GM12878 (cell line): ENCODE results near the gene LPIN3. TPM values are rescaled to one million over a fixed set of nuclear protein-coding genes. Genes with fewer than 3 reads are reported as not detected.

Experiments
- ATAC-seq: fragments of 200-7000 bp; cut with Tn5 transposase; 3 replicates; pipeline ENCODE4 v1.9.1; 2020; ENCODE audit warnings: mild to moderate bottlenecking, moderate library complexity
- BruUV-seq: library from RNA; stranded (reverse); fragments of 400-500 nt; replicated peaks from 2 replicates; lab custom pipeline; 2021; lab: Mats Ljungman, UMichigan
- CTCF ChIA-PET: fragments of 300-600 bp; sonication (Branson Sonifier 250); formaldehyde crosslinking; extraction: SDS; loops from one replicate; lab custom pipeline; 2021; ENCODE audit warnings: inconsistent platforms; lab: Yijun Ruan, JAX
- POLR2A ChIA-PET: fragments of 350-600 bp; formaldehyde crosslinking; extraction: SDS; loops from one replicate; lab custom pipeline; 2021; ENCODE audit warnings: inconsistent platforms; lab: Charles Lee
- RAD21 ChIA-PET: fragments of 300-600 bp; sonication (Branson Sonifier 250); formaldehyde crosslinking; loops from one replicate; lab custom pipeline; 2023; ENCODE audit warnings: antibody characterized with exemption; ENCODE audit not compliant: unreplicated experiment; lab: Charles Lee
- SMC1A ChIA-PET: fragments of 300-600 bp; sonication (Branson Sonifier 250); formaldehyde crosslinking; loops from one replicate; lab custom pipeline; 2023; ENCODE audit not compliant: unreplicated experiment, uncharacterized antibody; lab: Charles Lee
- DNase-seq: peaks from one replicate; pipeline ENCODE4 v3.0.0-alpha.2; 2011; ENCODE audit warnings: low read depth, low spot score
- FAIRE-seq: peaks from 3 replicates; lab custom pipeline; 2011; peaks lifted over from hg19 to GRCh38; lab: Jason Lieb, UNC
- H2AFZ ChIP-seq: 2 replicates; pipeline ENCODE4 v1.6.0; 2011; ENCODE audit warnings: low read depth, low read length, control low read depth; ENCODE audit not compliant: control insufficient read depth
- H3K27ac ChIP-seq: 2 replicates; pipeline ENCODE4 v1.5.1; 2011; ENCODE audit warnings: control low read depth; ENCODE audit not compliant: control insufficient read depth, insufficient read depth
- H3K27me3 ChIP-seq, 2 experiments: replicated peaks in 1 of 2; 2 replicates each; pipeline versions ENCODE4 v1.6.0 to v1.6.1; 2011; ENCODE audit warnings: low read length in 1 of 2; ENCODE audit not compliant: control insufficient read depth in 2 of 2, insufficient read depth in 2 of 2
- H3K36me3 ChIP-seq, 2 experiments: 2 replicates each; pipeline ENCODE4 v1.5.1; 2011; ENCODE audit warnings: low read length in 1 of 2; ENCODE audit not compliant: control insufficient read depth in 2 of 2, insufficient read depth in 2 of 2
- H3K4me1 ChIP-seq: 2 replicates; pipeline ENCODE4 v1.6.1; 2011; ENCODE audit warnings: mild to moderate bottlenecking, low read length, moderate library complexity, mixed read lengths; ENCODE audit not compliant: control insufficient read depth, insufficient read depth
- H3K4me2 ChIP-seq: 2 replicates; pipeline ENCODE4 v1.6.0; 2011; ENCODE audit warnings: control low read depth; ENCODE audit not compliant: control insufficient read depth, insufficient read depth
- H3K4me3 ChIP-seq: fragments of 200-600 bp; sonication (generic); 2 replicates; pipeline ENCODE4 v1.5.1; 2016
- H3K79me2 ChIP-seq: 2 replicates; pipeline ENCODE4 v1.6.0; 2011; ENCODE audit warnings: low read length; ENCODE audit not compliant: control insufficient read depth, insufficient read depth
- H3K9ac ChIP-seq: 2 replicates; pipeline ENCODE4 v1.8.0; 2011; ENCODE audit warnings: low read length, control low read depth, mixed read lengths; ENCODE audit not compliant: control insufficient read depth, insufficient read depth
- H3K9me3 ChIP-seq: replicated peaks from 3 replicates; pipeline ENCODE4 v1.5.1; 2011; ENCODE audit warnings: mild to moderate bottlenecking, low read length; ENCODE audit not compliant: control insufficient read depth, insufficient read depth
- H4K20me1 ChIP-seq: 2 replicates; pipeline ENCODE4 v1.6.0; 2011; ENCODE audit not compliant: control insufficient read depth, insufficient read depth
- CEBPB ChIP-seq, 2 experiments: fragments of 150-350 bp in 1 of 2; IDR thresholded peaks; 2 replicates each; pipeline ENCODE4 v1.6.1; 2012 to 2014; ENCODE audit warnings: low read depth in 2 of 2, low read length in 2 of 2, borderline replicate concordance in 1 of 2, inconsistent platforms in 1 of 2
- CHD2 ChIP-seq: IDR thresholded peaks from 2 replicates; pipeline ENCODE4 v1.6.1; 2011; ENCODE audit warnings: low read depth, low read length, improper control_type of control experiment, borderline replicate concordance
- EED ChIP-seq: sonication (generic); IDR thresholded peaks from 2 replicates; pipeline ENCODE4 v1.6.1; 2016; ENCODE audit warnings: antibody characterized with exemption, low read depth
- EGR1 ChIP-seq, 2 experiments: IDR thresholded peaks; 1 replicate in 1 of 2; 2 replicates in 1 of 2; pipeline ENCODE4 v1.6.1; 2011 to 2012; ENCODE audit warnings: low read depth in 2 of 2, low read length in 2 of 2, borderline replicate concordance in 1 of 2, mild to moderate bottlenecking in 1 of 2, moderate library complexity in 1 of 2
- ESRRA ChIP-seq: IDR thresholded peaks from 2 replicates; pipeline ENCODE4 v1.6.1; 2012; ENCODE audit warnings: mild to moderate bottlenecking, low read length, improper control_type of control experiment
- FOXK2 ChIP-seq: fragments of 450-650 bp; IDR thresholded peaks from 2 replicates; pipeline ENCODE4 v1.6.1; 2017; ENCODE audit warnings: mild to moderate bottlenecking, moderate library complexity
- FOXM1 ChIP-seq: IDR thresholded peaks from 2 replicates; pipeline ENCODE4 v1.6.1; 2012; ENCODE audit warnings: low read depth, mild to moderate bottlenecking, inconsistent platforms, low read length, moderate library complexity
- JUNB ChIP-seq: IDR thresholded peaks from 2 replicates; pipeline ENCODE4 v1.6.1; 2016; ENCODE audit warnings: antibody characterized with exemption, mild to moderate bottlenecking
- KAT2A ChIP-seq: conservative IDR thresholded peaks from 2 replicates; pipeline ENCODE4 v1.6.1; 2011; ENCODE audit warnings: low read depth, low read length; ENCODE audit not compliant: control insufficient read depth
- WRNIP1 ChIP-seq: IDR thresholded peaks from 2 replicates; pipeline ENCODE4 v1.6.1; 2011; ENCODE audit warnings: low read depth, low read length, improper control_type of control experiment, borderline replicate concordance
- YY1 ChIP-seq: IDR thresholded peaks from 2 replicates; pipeline ENCODE4 v1.6.1; 2011; ENCODE audit warnings: low read depth, mild to moderate bottlenecking, low read length
- ZNF207 ChIP-seq: fragments of 450-650 bp; IDR thresholded peaks from 2 replicates; pipeline ENCODE4 v1.6.1; 2014; ENCODE audit warnings: antibody characterized with exemption, mild to moderate bottlenecking, borderline replicate concordance
- WGBS: methylation state at CpG from one replicate; pipeline ENCODE4 v1.1.6; 2016; ENCODE audit warnings: low lambda C conversion rate; ENCODE audit not compliant: insufficient replicate concordance, insufficient coverage; ENCODE audit errors: missing lambda C conversion rate; 5-methylcytosine and 5-hydroxymethylcytosine counted together
- in situ Hi-C: fragments of 300-500 bp; cut with MboI; formaldehyde crosslinking; loops from 9 replicates; pipeline ENCODE4 v1.14.3; 2018; ENCODE audit warnings: mixed read lengths
- intact Hi-C: fragments of 100-400 bp; cut with micrococcal nuclease; formaldehyde crosslinking; loops from one replicate; pipeline ENCODE4 v1.14.2; 2022; ENCODE audit not compliant: unreplicated experiment
- polyA plus RNA-seq, 11 experiments: library from polyadenylated mRNA; depleted of rRNA in 4 of 11; unstranded in 6 of 11; stranded (reverse) in 5 of 11; fragments of >200 nt; fragmentation: Nextera tagmentation in 4 of 11; fragmentation: Illumina TruSeq in 1 of 11; extraction: Ambion mirVana in 4 of 11; extraction: Trizol in 1 of 11; gene quantifications; 1 replicate in 1 of 11; 2 replicates in 10 of 11; pipeline versions ENCODE4 v1.2.1 to v1.2.3, GENCODE V29; 2011 to 2016; ENCODE audit warnings: inconsistent platforms in 2 of 11, missing spikeins in 2 of 11, low read depth in 1 of 11
- total RNA-seq, 4 experiments: library from RNA; depleted of rRNA in 3 of 4; stranded (reverse); fragments of >200 nt in 3 of 4; fragmentation: Illumina TruSeq in 1 of 4; extraction: Trizol in 1 of 4; gene quantifications; 2 replicates each; pipeline versions ENCODE4 v1.2.1 to v1.2.3, GENCODE V29; 2013 to 2021
- TF ChIP-seq, protein P1 (sequence below): IDR thresholded peaks from 2 replicates; pipeline ENCODE4 v1.6.1; 2011; ENCODE audit warnings: low read depth, mild to moderate bottlenecking, low read length, moderate library complexity, borderline replicate concordance; ENCODE audit errors: extremely low read depth
- TF ChIP-seq, protein P2 (sequence below): fragments of 450-650 bp; formaldehyde crosslinking; IDR thresholded peaks from 2 replicates; pipeline ENCODE4 v1.4.0; 2020; ENCODE audit warnings: mild to moderate bottlenecking, moderate library complexity
- TF ChIP-seq, protein P3 (sequence below): fragments of 450-650 bp; IDR thresholded peaks from 2 replicates; pipeline ENCODE4 v1.6.1; 2014; ENCODE audit warnings: mild to moderate bottlenecking

LPIN3 gene
- total and polyA plus RNA-seq, 10 of the 15 experiments (the other 5 are each of a cell fraction or from before 2014, with no cell fraction given) = 0.13 to 1.3 (median 0.51) TPM

DNA sequence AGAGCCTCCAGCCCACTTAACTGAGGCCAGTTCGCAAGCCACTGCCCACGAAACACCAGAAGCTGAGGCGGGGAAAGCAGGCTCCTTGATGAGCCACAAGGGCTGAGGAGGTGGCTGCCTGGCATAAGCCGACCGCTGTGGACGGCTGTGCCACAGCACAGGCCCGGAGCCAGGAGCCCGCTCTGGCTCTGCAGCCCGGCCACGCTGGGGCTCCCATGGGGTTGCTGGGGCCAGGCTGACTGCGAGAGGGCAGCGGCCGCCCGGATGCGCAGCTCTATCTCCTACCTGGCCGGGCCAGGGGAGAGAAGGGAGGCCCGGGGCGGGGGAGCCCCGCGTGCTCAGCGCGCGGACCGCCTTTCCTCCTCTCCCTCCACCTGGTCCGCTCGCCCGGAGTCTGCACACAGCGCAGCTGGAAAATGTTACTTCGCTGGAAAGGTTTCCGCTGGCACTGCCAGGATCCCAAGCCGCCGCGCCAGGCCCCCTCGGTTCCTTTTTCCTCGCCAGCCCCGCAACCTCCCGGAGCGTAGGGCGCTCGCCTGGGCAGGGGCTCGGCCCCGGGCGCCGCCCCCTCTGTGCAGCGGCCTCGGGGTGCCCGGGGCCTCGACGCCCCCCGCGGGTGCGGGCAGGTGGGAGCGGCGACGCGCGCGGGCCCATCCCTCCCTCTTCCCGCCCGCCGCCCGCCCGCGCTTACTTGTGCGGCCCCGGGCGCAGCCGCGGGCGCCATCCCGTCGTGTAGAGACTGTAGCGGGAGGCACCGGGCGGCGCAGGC, 25.3 kb downstream of the LPIN3 start:
- ATAC-seq = no peak
- SMC1A ChIA-PET = no interaction called here
- in situ Hi-C loops = no loop called here
- peaks cover 14% of the 10 kb centered on the region for H3K4me1 ChIP-seq
- no peak overlapping the region for H3K4me3 ChIP-seq
- POLR2A ChIA-PET = no interaction called here
- no TSS peak for BruUV-seq
- H3K27ac ChIP-seq = no peak overlapping the region
- no peak for FAIRE-seq
- H3K9me3 ChIP-seq = no peaks in the 10 kb centered on the region
- RAD21 ChIA-PET = no interaction called here
- no peaks in the 10 kb centered on the region for H3K36me3 ChIP-seq
- H4K20me1 ChIP-seq = no peaks in the 10 kb centered on the region
- H3K9ac ChIP-seq = no peak overlapping the region
- H2AFZ ChIP-seq = no peak overlapping the region
- no peak for DNase-seq
- peaks cover 0 to 15% of the 10 kb centered on the region in 2 experiments for H3K27me3 ChIP-seq
- intact Hi-C loops = no loop called here
- H3K4me2 ChIP-seq = no peak overlapping the region
- CTCF ChIA-PET = no interaction called here
- WGBS = 31% methylated on average over 70 of the region's 76 CpGs
- no peaks in the 10 kb centered on the region for H3K79me2 ChIP-seq
- TF ChIP-seq CEBPB (IDR thresholded peaks at IDR 0.05; ENCODE audit: borderline replicate concordance in 1 of 2, low read depth in 2 of 2, low read length in 2 of 2) (no peak), FOXM1 (no peak), FOXK2 (no peak), EED (no peak), CHD2 (no peak), ZNF207 (no peak), WRNIP1 (no peak), EGR1 (IDR thresholded peaks at IDR 0.05; ENCODE audit: borderline replicate concordance in 1 of 2, low read depth in 2 of 2, low read length in 2 of 2) (no peak), JUNB (no peak), YY1 (no peak), KAT2A (no peak), ESRRA (no peak)
- TF ChIP-seq, protein P1, sequence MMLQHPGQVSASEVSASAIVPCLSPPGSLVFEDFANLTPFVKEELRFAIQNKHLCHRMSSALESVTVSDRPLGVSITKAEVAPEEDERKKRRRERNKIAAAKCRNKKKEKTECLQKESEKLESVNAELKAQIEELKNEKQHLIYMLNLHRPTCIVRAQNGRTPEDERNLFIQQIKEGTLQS = no peak
- TF ChIP-seq, protein P2, sequence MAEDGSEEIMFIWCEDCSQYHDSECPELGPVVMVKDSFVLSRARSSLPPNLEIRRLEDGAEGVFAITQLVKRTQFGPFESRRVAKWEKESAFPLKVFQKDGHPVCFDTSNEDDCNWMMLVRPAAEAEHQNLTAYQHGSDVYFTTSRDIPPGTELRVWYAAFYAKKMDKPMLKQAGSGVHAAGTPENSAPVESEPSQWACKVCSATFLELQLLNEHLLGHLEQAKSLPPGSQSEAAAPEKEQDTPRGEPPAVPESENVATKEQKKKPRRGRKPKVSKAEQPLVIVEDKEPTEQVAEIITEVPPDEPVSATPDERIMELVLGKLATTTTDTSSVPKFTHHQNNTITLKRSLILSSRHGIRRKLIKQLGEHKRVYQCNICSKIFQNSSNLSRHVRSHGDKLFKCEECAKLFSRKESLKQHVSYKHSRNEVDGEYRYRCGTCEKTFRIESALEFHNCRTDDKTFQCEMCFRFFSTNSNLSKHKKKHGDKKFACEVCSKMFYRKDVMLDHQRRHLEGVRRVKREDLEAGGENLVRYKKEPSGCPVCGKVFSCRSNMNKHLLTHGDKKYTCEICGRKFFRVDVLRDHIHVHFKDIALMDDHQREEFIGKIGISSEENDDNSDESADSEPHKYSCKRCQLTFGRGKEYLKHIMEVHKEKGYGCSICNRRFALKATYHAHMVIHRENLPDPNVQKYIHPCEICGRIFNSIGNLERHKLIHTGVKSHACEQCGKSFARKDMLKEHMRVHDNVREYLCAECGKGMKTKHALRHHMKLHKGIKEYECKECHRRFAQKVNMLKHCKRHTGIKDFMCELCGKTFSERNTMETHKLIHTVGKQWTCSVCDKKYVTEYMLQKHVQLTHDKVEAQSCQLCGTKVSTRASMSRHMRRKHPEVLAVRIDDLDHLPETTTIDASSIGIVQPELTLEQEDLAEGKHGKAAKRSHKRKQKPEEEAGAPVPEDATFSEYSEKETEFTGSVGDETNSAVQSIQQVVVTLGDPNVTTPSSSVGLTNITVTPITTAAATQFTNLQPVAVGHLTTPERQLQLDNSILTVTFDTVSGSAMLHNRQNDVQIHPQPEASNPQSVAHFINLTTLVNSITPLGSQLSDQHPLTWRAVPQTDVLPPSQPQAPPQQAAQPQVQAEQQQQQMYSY (CRISPR knock-in tag) = no peak
- TF ChIP-seq, protein P3, sequence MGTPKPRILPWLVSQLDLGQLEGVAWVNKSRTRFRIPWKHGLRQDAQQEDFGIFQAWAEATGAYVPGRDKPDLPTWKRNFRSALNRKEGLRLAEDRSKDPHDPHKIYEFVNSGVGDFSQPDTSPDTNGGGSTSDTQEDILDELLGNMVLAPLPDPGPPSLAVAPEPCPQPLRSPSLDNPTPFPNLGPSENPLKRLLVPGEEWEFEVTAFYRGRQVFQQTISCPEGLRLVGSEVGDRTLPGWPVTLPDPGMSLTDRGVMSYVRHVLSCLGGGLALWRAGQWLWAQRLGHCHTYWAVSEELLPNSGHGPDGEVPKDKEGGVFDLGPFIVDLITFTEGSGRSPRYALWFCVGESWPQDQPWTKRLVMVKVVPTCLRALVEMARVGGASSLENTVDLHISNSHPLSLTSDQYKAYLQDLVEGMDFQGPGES = no peak
